Femur (tissue), 1 donor: ENCODE results near the gene SLC17A3.

ENCODE experiments used
- DNase-seq: peaks from one replicate; pipeline ENCODE4 v3.0.0-alpha.2; 2017

SLC17A3 gene

GRCh38 chr6:25832670-25833069 is 41.4 kb downstream of the SLC17A3 start:
- no peak for DNase-seq

- no peak for DNase-seq
These were observed 41.8 kb downstream of the SLC17A3 start for GRCh38 chr6:25832307-25832662.

DNA sequence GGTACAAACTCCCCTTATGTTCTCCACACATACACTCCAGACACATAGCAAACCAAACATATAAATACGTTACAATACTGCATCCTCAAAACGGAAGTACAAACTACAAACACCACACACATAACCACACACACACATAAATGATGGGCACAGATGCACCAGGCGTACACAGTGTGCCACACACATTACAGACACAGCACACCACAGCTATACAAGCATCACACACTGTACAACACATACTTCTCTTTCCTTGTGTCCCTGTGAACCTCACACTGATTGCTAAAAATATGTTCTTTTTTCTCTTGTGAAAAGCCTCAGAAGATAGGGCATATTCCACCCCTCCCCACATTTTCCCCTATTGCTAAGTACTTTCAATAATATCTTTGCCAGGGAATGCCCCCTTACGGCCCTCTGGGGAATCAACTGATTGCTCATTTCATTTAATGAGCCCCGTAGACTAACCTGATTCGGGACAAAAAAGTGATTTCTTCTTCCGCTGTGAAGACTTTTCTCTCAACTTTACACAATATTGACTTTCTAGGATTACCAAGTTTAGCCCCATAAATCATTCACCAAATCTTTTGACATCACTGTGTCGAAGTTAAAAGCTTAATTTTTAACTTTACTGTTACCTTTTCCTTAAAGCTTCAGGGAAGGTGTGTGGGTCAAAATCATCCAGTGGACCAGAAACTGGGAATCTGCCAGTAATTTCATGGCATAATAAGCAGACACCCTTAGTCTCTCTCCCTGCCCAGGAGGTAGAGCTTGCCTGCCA is 42.3 kb downstream of the SLC17A3 start, which contains the start of gene SLC17A1:
Gene SLC17A1 (minus strand): TSS at position 521 of the 775 bp plus-strand sequence. CDS start 1,495 bp downstream, outside the sequence.
- no peak for DNase-seq

- DNase-seq, result no peak
These were observed 43.6 kb downstream of the SLC17A3 start for GRCh38 chr6:25830458-25830857.

- DNase-seq, result no peak
These were observed 44.7 kb downstream of the SLC17A3 start for GRCh38 chr6:25829375-25829774.

DNA sequence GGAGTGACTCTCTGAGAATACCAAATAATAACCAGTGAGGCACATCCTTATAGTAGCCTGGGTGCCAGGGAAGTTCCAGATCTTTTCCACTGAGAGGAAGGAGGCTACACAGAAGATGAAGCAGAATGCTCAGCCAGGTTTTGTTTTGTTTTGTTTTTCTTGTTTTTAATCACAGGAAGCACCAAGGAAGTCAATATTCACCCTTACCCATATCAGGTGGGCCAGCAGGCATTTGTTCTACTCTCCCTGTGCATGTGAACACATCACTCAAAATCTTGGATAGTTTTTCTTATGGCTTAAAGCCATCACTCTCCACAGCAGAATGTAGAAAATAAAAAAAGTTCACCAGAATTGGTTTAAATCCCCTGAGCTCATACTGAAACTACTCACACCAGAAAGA is 52.7 kb downstream of the SLC17A3 start:
- no peak for DNase-seq

GRCh38 chr6:25816252-25816651 is 57.8 kb downstream of the SLC17A3 start:
- DNase-seq, result no peak

GRCh38 chr6:25815194-25815593 is 58.8 kb downstream of the SLC17A3 start:
- DNase-seq, result no peak

DNA sequence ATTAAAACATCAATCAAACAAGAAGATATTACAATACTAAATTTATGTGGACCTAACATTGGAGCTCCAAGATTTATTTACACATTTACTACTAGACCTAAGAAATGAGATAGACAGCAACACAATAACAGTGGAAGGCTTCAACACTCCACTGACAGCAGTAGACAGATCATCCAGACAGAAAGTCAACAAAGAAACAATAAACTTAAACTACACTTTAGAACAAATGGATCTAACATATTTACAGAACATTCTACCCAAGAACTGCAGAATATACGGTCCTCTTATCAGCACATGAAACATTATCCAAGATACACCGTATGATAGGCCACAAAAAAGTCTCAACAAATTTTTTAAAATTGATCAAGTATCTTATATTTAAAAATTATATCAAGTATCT is 69.2 kb downstream of the SLC17A3 start:
- no peak for DNase-seq

DNA sequence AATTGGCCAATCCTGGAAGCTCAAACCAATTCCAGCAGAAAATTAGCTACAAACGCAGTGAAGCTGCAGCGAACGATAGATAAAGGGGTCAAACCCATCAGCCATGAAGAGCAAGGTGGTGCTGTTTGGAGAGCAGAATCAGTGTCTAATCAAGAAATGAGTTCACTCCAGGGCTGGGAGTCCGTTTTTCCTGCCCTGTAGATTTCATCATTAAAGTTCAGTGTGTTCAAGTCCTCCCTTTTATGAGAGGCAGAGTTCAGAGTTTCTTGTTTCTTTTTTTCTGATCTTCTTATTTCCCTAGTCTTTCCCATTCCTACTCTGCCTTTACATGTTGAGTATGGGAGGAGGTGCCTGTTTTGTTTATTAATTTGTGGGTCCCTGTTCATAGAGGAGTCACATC is 72.6 kb downstream of the SLC17A3 start:
- no peak for DNase-seq
